GM12892 (cell line): ENCODE measurements around the gene MYH6.

ENCODE experiments used
- POLR2A ChIP-seq: IDR thresholded peaks from 2 replicates; pipeline ENCODE4 v1.6.1; 2011; ENCODE audit warnings: low read depth, low read length, control low read depth
- POLR2AphosphoS5 ChIP-seq: IDR thresholded peaks from 2 replicates; pipeline ENCODE4 v1.6.1; 2011; ENCODE audit warnings: low read depth, low read length, control low read depth

- TF ChIP-seq POLR2A = no peak
- TF ChIP-seq POLR2AphosphoS5 = no peak
Measured at GRCh38 chr14:23355871-23356435, 52.1 kb downstream of the MYH6 start.
